Activated naive CD8-positive, alpha-beta T cell treated with anti-CD3 and anti-CD28 coated beads, Interleukin-2, amount 50 U/mL, for 16 hours (primary cell): ENCODE data around the gene SREK1IP1.

Experiments used
- DNase-seq: peaks from one replicate; pipeline ENCODE4 v3.0.0-alpha.2; 2020; ENCODE audit warnings: low read depth, low spot score

The SREK1IP1 gene

GRCh38 chr5:64688391-64688790 is 80.1 kb downstream of the SREK1IP1 start:
- DNase-seq = no peak

DNA sequence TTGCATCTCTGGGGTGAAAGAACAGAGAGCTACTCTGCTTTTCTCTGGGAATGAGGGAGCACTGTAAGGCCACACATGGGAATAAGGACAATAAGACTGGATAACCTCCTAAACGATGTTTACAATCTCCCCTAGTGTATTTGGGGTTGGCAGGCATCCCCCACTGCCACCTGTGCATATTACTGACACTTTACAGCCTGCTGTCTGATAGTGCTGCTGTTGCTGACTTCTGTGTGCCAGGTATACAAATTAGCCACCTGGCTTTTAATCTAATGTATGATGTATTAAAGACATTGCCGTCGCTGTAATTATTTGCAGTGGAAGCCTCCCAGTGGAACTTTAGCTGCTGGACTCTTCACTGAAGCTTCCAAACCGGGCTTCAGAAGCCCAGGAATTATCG is 82.6 kb downstream of the SREK1IP1 start:
- DNase-seq = no peak

DNA sequence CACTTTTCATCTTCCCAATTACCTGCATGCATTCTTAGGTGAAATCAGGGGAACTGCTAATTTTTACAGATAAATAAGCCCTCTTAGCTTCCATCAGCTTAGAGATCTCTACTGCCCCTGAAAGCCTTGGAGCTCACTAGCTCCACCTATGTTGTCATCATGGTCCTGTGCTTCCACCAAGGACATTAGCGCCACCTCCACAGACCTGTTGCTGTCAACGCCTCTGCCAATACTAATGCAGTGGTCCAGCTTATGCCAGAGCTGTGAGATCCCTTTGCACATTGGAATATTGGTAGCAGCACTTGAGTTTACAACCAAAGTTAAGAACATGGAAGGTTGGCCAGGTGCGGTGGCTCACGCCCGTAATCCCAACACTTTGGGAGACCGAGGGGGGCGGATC is 85.9 kb downstream of the SREK1IP1 start:
- DNase-seq = no peak

GRCh38 chr5:64680289-64680688 is 88.2 kb downstream of the SREK1IP1 start:
- no peak for DNase-seq

DNA sequence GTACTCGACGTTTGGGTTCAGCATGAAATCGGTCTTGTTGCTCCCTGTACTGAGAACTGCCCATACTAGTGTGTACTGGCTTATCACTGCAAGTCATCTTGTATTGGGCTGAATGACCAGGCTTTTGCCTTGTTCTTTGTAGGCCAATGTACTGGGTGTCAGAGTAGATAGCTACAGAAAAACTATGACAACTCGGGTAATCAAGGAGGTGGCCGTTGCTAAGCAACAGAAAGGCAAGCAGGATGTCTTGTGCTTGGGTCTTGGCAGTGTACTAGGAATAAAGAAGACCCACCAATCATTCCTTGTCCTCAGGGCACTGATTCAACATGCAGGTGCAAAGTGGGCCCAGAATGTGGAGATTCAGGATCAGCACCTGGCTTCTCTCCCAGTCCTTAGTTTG is 90.1 kb downstream of the SREK1IP1 start:
- DNase-seq = no peak

- no peak for DNase-seq
Measured at GRCh38 chr5:64671678-64672077, 96.8 kb downstream of the SREK1IP1 start.

- no peak for DNase-seq
Measured at GRCh38 chr5:64670277-64670676, 98.2 kb downstream of the SREK1IP1 start.
